GM18951 (cell line): ENCODE results near the gene NAT8L.

ENCODE experiments used
- POLR2A ChIP-seq: IDR thresholded peaks from 4 replicates; pipeline ENCODE4 v1.6.1; 2011; ENCODE audit warnings: mild to moderate bottlenecking; ENCODE audit not compliant: insufficient read length, insufficient read depth; ENCODE audit errors: extremely low read depth
- in situ Hi-C: fragments of 300-500 bp; cut with MboI; formaldehyde crosslinking; loops from one replicate; pipeline ENCODE4 v1.12.0; 2022; ENCODE audit warnings: low sequenced_read_pairs, mixed read lengths, inconsistent platforms; ENCODE audit not compliant: unreplicated experiment

NAT8L gene

GRCh38 chr4:2048831-2049230, 10.3 kb upstream of the NAT8L start:
- in situ Hi-C loops = no loop called here
- TF ChIP-seq POLR2A = no peak

- in situ Hi-C loops = no loop called here
- TF ChIP-seq POLR2A = no peak
Observed at GRCh38 chr4:2049381-2049780, 9.7 kb upstream of the NAT8L start.

GRCh38 chr4:2049811-2050210, 9.3 kb upstream of the NAT8L start:
- in situ Hi-C loops = no loop called here

GRCh38 chr4:2051086-2051485, 8.0 kb upstream of the NAT8L start:
- TF ChIP-seq POLR2A = no peak
- in situ Hi-C loops = no loop called here

More at GRCh38 chr4:2049811-2050210, 9.3 kb upstream of the NAT8L start:
- TF ChIP-seq POLR2A = no peak

GRCh38 chr4:2054217-2054616, 4.9 kb upstream of the NAT8L start:
- in situ Hi-C loops = no loop called here
- TF ChIP-seq POLR2A = no peak

- in situ Hi-C loops = no loop called here
- no peak for TF ChIP-seq POLR2A
Observed at GRCh38 chr4:2057382-2058065, 1.6 kb upstream of the NAT8L start.

GRCh38 chr4:2058264-2059045, 672 bp upstream of the NAT8L start:
- no peak for TF ChIP-seq POLR2A

GRCh38 chr4:2059726-2060602, 837 bp downstream of the NAT8L start:
- no peak for TF ChIP-seq POLR2A
- in situ Hi-C loops = no loop called here

More at GRCh38 chr4:2058264-2059045, 672 bp upstream of the NAT8L start:
- in situ Hi-C loops = no loop called here

GRCh38 chr4:2060611-2061185, 1.6 kb downstream of the NAT8L start:
- no peak for TF ChIP-seq POLR2A
- in situ Hi-C loops = no loop called here

GRCh38 chr4:2061186-2062131, 2.3 kb downstream of the NAT8L start:
- in situ Hi-C loops = no loop called here
- no peak for TF ChIP-seq POLR2A

GRCh38 chr4:2062168-2062807, 3.2 kb downstream of the NAT8L start:
- in situ Hi-C loops = no loop called here
- TF ChIP-seq POLR2A = no peak
